ENCODE measurements around the gene JOSD2. TPM values are rescaled to one million over a fixed set of nuclear protein-coding genes. Genes with fewer than 3 reads are reported as not detected.
"Not testable (repeated sequence)": the region's sequence is repeated elsewhere in the genome, so short reads cannot be mapped to it uniquely, and the experiment has no call there.

Gene JOSD2
- total and polyA plus RNA-seq, 8 donors = 9.9 to 79.4 (median 61.0) TPM; not detected in 1

- H3K4me1 ChIP-seq = no peaks in the 10 kb centered on the region
- intact Hi-C loops (cut with DNase I; ENCODE audit: low total_unique reads) = no loop called here
- 83 to 88% (median 86%) methylated on average over 4 of the region's 4 CpGs for WGBS, 5 donors
- H3K9me3 ChIP-seq = peaks cover 7 to 23% (median 15%) of the 10 kb centered on the region in 4 donors
- no peak for DNase-seq
- H3K4me3 ChIP-seq = no peak overlapping the region
- no peak for TF ChIP-seq EP300 (IDR thresholded peaks at IDR 0.05)
- no peak for TF ChIP-seq CTCF (IDR thresholded peaks at IDR 0.05)
- no peak for TF ChIP-seq POLR2A (IDR thresholded peaks at IDR 0.05)
- peaks cover 0 to 6% (median 0%) of the 10 kb centered on the region in 4 donors for H3K36me3 ChIP-seq
- H3K27ac ChIP-seq = no peak overlapping the region
- H3K27me3 ChIP-seq = peaks cover 0 to 58% (median 15%) of the 10 kb centered on the region in 3 donors
These were observed 22.0 kb upstream of the JOSD2 start for GRCh38 chr19:50532952-50533351.

DNA sequence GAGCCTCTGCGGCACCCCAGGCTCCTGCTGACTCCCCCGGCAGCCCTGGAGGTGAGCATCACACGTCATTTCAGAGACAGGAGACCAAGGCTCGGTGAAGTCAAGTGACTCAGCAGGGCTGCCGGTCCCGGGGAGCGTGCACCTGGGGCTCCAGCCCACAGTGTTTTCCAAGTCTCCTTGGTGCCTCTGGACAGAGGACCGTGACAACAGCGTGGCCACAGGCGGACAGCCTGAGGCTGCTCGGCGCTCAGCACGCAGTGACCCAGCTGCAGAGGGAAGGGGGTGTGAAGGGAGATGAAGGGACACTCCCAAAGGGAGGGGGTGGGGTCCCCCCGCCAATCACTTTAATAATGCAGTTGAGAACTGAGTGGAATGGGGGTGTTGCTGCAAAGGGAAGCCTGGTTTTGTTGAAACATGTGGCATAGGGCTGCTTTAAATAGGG, 20.2 kb upstream of the JOSD2 start:
- 52 to 67% (median 57%) methylated on average over 13 to 14 of the region's 14 CpGs for WGBS, 5 donors

GRCh38 chr19:50528052-50528451, 17.1 kb upstream of the JOSD2 start:
- intact Hi-C loops (cut with DNase I; ENCODE audit: low total_unique reads); H3K27ac ChIP-seq; H3K4me3 ChIP-seq; H3K4me1 ChIP-seq; H3K36me3 ChIP-seq; DNase-seq: not testable (repeated sequence)
- WGBS, 5 donors = 83 to 91% (median 88%) methylated on average over 3 of the region's 3 CpGs
- Histone ChIP-seq H3K27me3 (peaks cover 0 to 46% (median 15%) of the 10 kb centered on the region in 3 donors), H3K9me3 (peaks cover 7 to 14% (median 11%) of the 10 kb centered on the region in 4 donors)

More for the DNA sequence above, 20.2 kb upstream of the JOSD2 start:
- Histone ChIP-seq H3K27me3 (peaks cover 0 to 46% (median 15%) of the 10 kb centered on the region in 3 donors), H3K4me1 (no peaks in the 10 kb centered on the region), H3K36me3 (peaks cover 0 to 6% (median 0%) of the 10 kb centered on the region in 4 donors), H3K9me3 (peaks cover 7 to 23% (median 15%) of the 10 kb centered on the region in 4 donors), H3K27ac (no peak overlapping the region), H3K4me3 (no peak overlapping the region)
- intact Hi-C loops (cut with DNase I; ENCODE audit: low total_unique reads) = no loop called here
- TF ChIP-seq EP300 (IDR thresholded peaks at IDR 0.05) (no peak), POLR2AphosphoS5 (IDR thresholded peaks at IDR 0.05) (no peak)
- DNase-seq = no peak

- intact Hi-C loops (cut with DNase I; ENCODE audit: low total_unique reads) = no loop called here
- no peaks in the 10 kb centered on the region for H3K9me3 ChIP-seq
- no peaks in the 10 kb centered on the region for H3K4me1 ChIP-seq
- no peak overlapping the region for H3K27ac ChIP-seq
- H3K4me3 ChIP-seq = no peak overlapping the region
- H3K36me3 ChIP-seq = peaks cover 0 to 12% (median 2%) of the 10 kb centered on the region in 4 donors
- DNase-seq = no peak
- no peaks in the 10 kb centered on the region for H3K27me3 ChIP-seq
- WGBS, 5 donors = 83 to 99% (median 88%) methylated on average over 7 to 10 of the region's 10 CpGs
- TF ChIP-seq POLR2A (IDR thresholded peaks at IDR 0.05) (no peak), CTCF (IDR thresholded peaks at IDR 0.05) (no peak), POLR2AphosphoS5 (IDR thresholded peaks at IDR 0.05) (no peak), EP300 (IDR thresholded peaks at IDR 0.05) (no peak)
These were observed 11.9 kb upstream of the JOSD2 start for GRCh38 chr19:50522881-50523280.

DNA sequence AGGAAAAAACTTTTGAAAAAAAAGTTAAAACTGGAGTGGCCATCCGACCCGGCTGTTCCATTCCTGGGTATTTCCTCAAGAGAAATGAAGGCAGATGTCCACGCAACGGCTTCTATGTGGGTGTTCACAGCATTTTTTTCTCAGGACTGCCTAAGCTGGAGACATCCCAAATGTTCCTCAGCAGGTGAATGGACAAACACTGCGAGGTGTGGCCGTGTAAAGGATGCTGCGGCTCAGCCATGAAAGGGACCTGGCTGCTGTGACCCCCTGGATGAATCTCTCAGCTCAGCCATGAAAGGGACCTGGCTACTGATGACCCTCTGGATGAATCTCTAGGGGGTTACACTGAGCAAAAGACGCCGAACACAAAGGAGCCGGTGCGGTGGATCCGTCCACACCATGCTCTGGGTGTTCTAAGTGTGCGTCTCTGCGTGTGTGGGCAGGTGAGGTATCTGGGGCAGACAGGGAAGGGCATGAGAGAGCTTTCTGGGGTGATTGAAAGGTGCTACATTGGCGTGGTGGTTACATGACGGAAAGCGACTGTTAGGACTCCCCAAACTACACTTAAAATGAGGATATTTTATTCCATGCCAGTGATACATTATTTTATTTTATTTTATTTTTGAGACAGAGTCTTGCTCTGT, 10.0 kb upstream of the JOSD2 start:
- no peak for DNase-seq
- no peak overlapping the region for H3K27ac ChIP-seq
- H3K36me3 ChIP-seq = peaks cover 0 to 17% (median 2%) of the 10 kb centered on the region in 4 donors
- peaks cover 0 to 6% (median 0%) of the 10 kb centered on the region in 3 donors for H3K27me3 ChIP-seq
- H3K4me1 ChIP-seq = no peaks in the 10 kb centered on the region
- intact Hi-C loops (cut with DNase I; ENCODE audit: low total_unique reads) = no loop called here
- H3K4me3 ChIP-seq = no peak overlapping the region
- 84 to 89% (median 88%) methylated on average over 17 of the region's 17 CpGs for WGBS, 5 donors
- TF ChIP-seq POLR2AphosphoS5 (IDR thresholded peaks at IDR 0.05) (no peak), CTCF (IDR thresholded peaks at IDR 0.05) (no peak), EP300 (IDR thresholded peaks at IDR 0.05) (no peak), POLR2A (IDR thresholded peaks at IDR 0.05) (no peak)
- no peaks in the 10 kb centered on the region for H3K9me3 ChIP-seq
